SK-N-SH treated with all-trans-retinoic acid at 6 μM for 48 hours (cell line): ENCODE results near the gene CDA.

Experiments used
- ATAC-seq: fragments of 200-7000 bp; cut with Tn5 transposase; 3 replicates; pipeline ENCODE4 v1.9.1; 2020; ENCODE audit warnings: mild to moderate bottlenecking, moderate library complexity
- BACH2 ChIP-seq: fragments of 250-450 bp; sonication (Bioruptor Pico); IDR thresholded peaks from 2 replicates; pipeline ENCODE4 v1.9.0; 2021; ENCODE audit warnings: mild to moderate bottlenecking, borderline replicate concordance
- CREB5 ChIP-seq: fragments of 250-450 bp; sonication (Bioruptor Pico); IDR thresholded peaks from 2 replicates; pipeline ENCODE4 v1.5.1; 2020; ENCODE audit warnings: low read depth, mild to moderate bottlenecking, moderate library complexity
- CSDC2 ChIP-seq: fragments of 250-450 bp; sonication (Bioruptor Pico); IDR thresholded peaks from 2 replicates; pipeline ENCODE4 v1.5.0; 2020; ENCODE audit warnings: mild to moderate bottlenecking, moderate library complexity
- CSRNP3 ChIP-seq: fragments of 250-450 bp; sonication (Bioruptor Pico); IDR thresholded peaks from 2 replicates; pipeline ENCODE4 v1.5.1; 2021; ENCODE audit warnings: mild to moderate bottlenecking, moderate library complexity
- ESRRG ChIP-seq: fragments of 250-450 bp; sonication (Bioruptor Pico); IDR thresholded peaks from 2 replicates; pipeline ENCODE4 v1.6.1; 2021; ENCODE audit warnings: mild to moderate bottlenecking
- GLIS3 ChIP-seq: fragments of 250-450 bp; sonication (Bioruptor Pico); IDR thresholded peaks from 2 replicates; pipeline ENCODE4 v1.5.0; 2020; ENCODE audit warnings: mild to moderate bottlenecking, moderate library complexity
- ISL1 ChIP-seq: fragments of 250-450 bp; sonication (Bioruptor Pico); IDR thresholded peaks from 2 replicates; pipeline ENCODE4 v2.1.2; 2022; ENCODE audit warnings: mild to moderate bottlenecking, moderate library complexity
- OSR1 ChIP-seq: fragments of 250-450 bp; sonication (Bioruptor Pico); IDR thresholded peaks from 2 replicates; pipeline ENCODE4 v1.8.0; 2022; ENCODE audit warnings: moderate library complexity, mild to moderate bottlenecking, inconsistent platforms
- PATZ1 ChIP-seq: fragments of 250-450 bp; sonication (Bioruptor Pico); IDR thresholded peaks from 2 replicates; pipeline ENCODE4 v1.8.0; 2020; ENCODE audit warnings: mild to moderate bottlenecking, moderate library complexity, borderline replicate concordance
- POU6F1 ChIP-seq: fragments of 250-450 bp; sonication (Bioruptor Pico); IDR thresholded peaks from 2 replicates; pipeline ENCODE4 v1.8.0; 2021; ENCODE audit warnings: low read depth, mild to moderate bottlenecking, moderate library complexity, borderline replicate concordance
- PPARA ChIP-seq: fragments of 250-450 bp; sonication (Bioruptor Pico); IDR thresholded peaks from 2 replicates; pipeline ENCODE4 v1.5.0; 2020; ENCODE audit warnings: mild to moderate bottlenecking, borderline replicate concordance
- RARB ChIP-seq: fragments of 250-450 bp; sonication (Bioruptor Pico); IDR thresholded peaks from 2 replicates; pipeline ENCODE4 v1.8.0; 2021; ENCODE audit warnings: mild to moderate bottlenecking, moderate library complexity
- SNAI2 ChIP-seq: fragments of 250-450 bp; sonication (Bioruptor Pico); IDR thresholded peaks from 2 replicates; pipeline ENCODE4 v1.5.0; 2020; ENCODE audit warnings: mild to moderate bottlenecking, moderate library complexity
- TCF4 ChIP-seq: fragments of 250-450 bp; sonication (Bioruptor Pico); IDR thresholded peaks from 2 replicates; pipeline ENCODE4 v1.8.0; 2021; ENCODE audit warnings: mild to moderate bottlenecking, moderate library complexity, borderline replicate concordance
- TOX ChIP-seq: fragments of 250-450 bp; sonication (Bioruptor Pico); IDR thresholded peaks from 2 replicates; pipeline ENCODE4 v1.8.0; 2021; ENCODE audit warnings: mild to moderate bottlenecking, moderate library complexity, borderline replicate concordance
- ZC3H10 ChIP-seq: fragments of 250-450 bp; sonication (Bioruptor Pico); IDR thresholded peaks from 2 replicates; pipeline ENCODE4 v1.5.1; 2021; ENCODE audit warnings: mild to moderate bottlenecking, moderate library complexity
- ZFP3 ChIP-seq: fragments of 250-450 bp; sonication (Bioruptor Pico); IDR thresholded peaks from 2 replicates; pipeline ENCODE4 v1.5.0; 2020; ENCODE audit warnings: mild to moderate bottlenecking, moderate library complexity
- ZFP30 ChIP-seq: fragments of 450-650 bp; formaldehyde crosslinking; IDR thresholded peaks from 2 replicates; pipeline ENCODE4 v1.5.0; 2022; ENCODE audit warnings: mild to moderate bottlenecking, moderate library complexity
- ZNF565 ChIP-seq: fragments of 450-650 bp; formaldehyde crosslinking; conservative IDR thresholded peaks from 2 replicates; pipeline ENCODE4 v1.5.0; 2020; ENCODE audit warnings: low read depth, mild to moderate bottlenecking, moderate library complexity
- ZNF70 ChIP-seq: fragments of 450-650 bp; formaldehyde crosslinking; IDR thresholded peaks from 2 replicates; pipeline ENCODE4 v1.5.0; 2020; ENCODE audit warnings: mild to moderate bottlenecking, moderate library complexity
- ZNF8 ChIP-seq: fragments of 450-650 bp; formaldehyde crosslinking; IDR thresholded peaks from 2 replicates; pipeline ENCODE4 v1.5.0; 2020; ENCODE audit warnings: mild to moderate bottlenecking, moderate library complexity

CDA gene

GRCh38 chr1:20578721-20579395 is 10.0 kb upstream of the CDA start:
- ATAC-seq = no peak
- no peak for TF ChIP-seq ESRRG (CRISPR knock-in tag)
- no peak for TF ChIP-seq GLIS3 (CRISPR knock-in tag)
- no peak for TF ChIP-seq ZC3H10
- no peak for TF ChIP-seq ZNF8 (CRISPR knock-in tag)
- no peak for TF ChIP-seq OSR1
- TF ChIP-seq PPARA (CRISPR knock-in tag) = no peak
- TF ChIP-seq ISL1 = no peak
- no peak for TF ChIP-seq SNAI2 (CRISPR knock-in tag)
- TF ChIP-seq CREB5 (CRISPR knock-in tag) = no peak
- TF ChIP-seq BACH2 (CRISPR knock-in tag) = no peak
- TF ChIP-seq CSRNP3 = no peak
- TF ChIP-seq TOX = no peak
- no peak for TF ChIP-seq ZFP3 (CRISPR knock-in tag)

GRCh38 chr1:20584890-20585289 is 4.0 kb upstream of the CDA start:
- TF ChIP-seq RARB (no peak), ZC3H10 (no peak), GLIS3 (CRISPR knock-in tag) (no peak), OSR1 (no peak), PATZ1 (CRISPR knock-in tag) (no peak), ZNF70 (CRISPR knock-in tag) (no peak), ZFP30 (CRISPR knock-in tag) (no peak), TOX (no peak), TCF4 (no peak), CSDC2 (CRISPR knock-in tag) (no peak), ZFP3 (CRISPR knock-in tag) (no peak), CSRNP3 (no peak), ESRRG (CRISPR knock-in tag) (no peak)
- ATAC-seq = no peak

GRCh38 chr1:20586953-20587660 is 1.8 kb upstream of the CDA start:
- TF ChIP-seq CSRNP3 (no peak), TOX (no peak), TCF4 (no peak), ZNF565 (CRISPR knock-in tag) (no peak), ZNF70 (CRISPR knock-in tag) (no peak), RARB (no peak), POU6F1 (CRISPR knock-in tag) (no peak), PPARA (CRISPR knock-in tag) (no peak), PATZ1 (CRISPR knock-in tag) (no peak), BACH2 (CRISPR knock-in tag) (no peak), GLIS3 (CRISPR knock-in tag) (no peak)
- ATAC-seq = no peak
